ENCODE data around the gene FOXL2NB. TPM values are rescaled to one million over a fixed set of nuclear protein-coding genes. Genes with fewer than 3 reads are reported as not detected.
A peak's percentile ranks its signal among the peaks of the same experiment; 100 is the strongest.

Gene FOXL2NB
- 1 to 10 TPM in 6 of 9 donors, under 1 TPM in 3; under 0.01 to 9.6 (median 2.9) TPM for total RNA-seq
- 1 to 10 TPM in 1 of 3 donors, under 1 TPM in 2; 0.20 to 1.6 (median 0.62) TPM for polyA plus RNA-seq
- long read RNA-seq, donor 1: 0 reads
- long read RNA-seq, donor 2: 0 reads
- long read RNA-seq, donor 3: 0 reads
- long read RNA-seq, donor 4: 0 reads
- long read RNA-seq, donor 5, partial matches to known transcripts: 0 of 3 reads
- long read RNA-seq, donor 5, other reads (novel, unspliced or antisense): 2 of 3 reads
- long read RNA-seq, donor 6: 0 reads
- long read RNA-seq, donor 7: 0 reads
- long read RNA-seq, donor 8, partial matches to known transcripts: 0 of 1 reads
- long read RNA-seq, donor 8, other reads (novel, unspliced or antisense): 0 of 1 reads
- long read RNA-seq, donor 9: 0 reads
- long read RNA-seq, donor 10: 0 reads

DNA sequence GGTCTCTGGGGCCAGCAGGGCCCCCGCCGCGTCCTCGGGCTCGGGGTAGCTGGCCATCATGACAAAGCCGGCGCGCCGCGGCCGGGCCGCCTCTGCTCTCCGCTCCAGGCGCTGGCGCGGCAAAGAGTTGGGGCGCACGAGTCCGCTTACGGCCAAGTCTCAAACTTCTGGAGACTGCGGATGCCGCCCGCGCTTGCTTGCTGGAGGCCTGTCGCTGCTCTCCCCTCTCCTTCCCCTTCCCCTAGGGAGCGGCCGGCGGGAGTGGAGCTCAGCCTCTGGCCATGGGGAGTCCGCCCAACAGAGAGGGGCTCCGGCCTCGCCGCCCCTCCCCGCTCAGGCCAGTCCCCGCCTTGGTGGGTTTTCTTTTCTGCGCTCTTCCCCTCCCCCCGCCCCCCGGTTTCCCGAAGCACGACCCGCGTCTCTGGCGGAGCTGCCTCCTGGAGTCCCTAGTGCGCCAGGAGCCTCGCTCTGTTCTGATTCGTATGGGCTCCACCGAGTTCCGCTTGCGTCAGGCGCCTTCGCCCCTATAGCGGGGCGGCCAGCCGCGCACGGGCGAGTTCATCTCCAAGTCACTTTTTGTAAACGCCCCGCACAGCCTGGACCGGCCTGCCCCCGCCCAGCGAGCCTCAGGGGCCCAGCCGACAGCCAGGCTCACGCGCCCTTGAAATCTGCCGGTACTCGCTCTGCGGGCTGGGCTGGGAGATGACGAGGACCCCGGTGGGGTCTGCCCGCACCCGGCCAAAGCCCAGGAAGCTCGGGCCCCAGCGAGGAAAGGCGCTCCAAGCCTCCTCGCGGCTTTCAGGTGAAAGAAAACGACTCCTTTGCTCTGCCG lies at the start of gene FOXL2NB, which contains the start of gene FOXL2:
Gene FOXL2NB, plus strand, starts transcription at position 555 of the 832 bp plus-strand sequence. Its CDS starts 148 bp downstream, at position 703.
Gene FOXL2, minus strand, starts transcription at position 475 of the 832 bp plus-strand sequence. Its CDS starts 415 bp downstream, at position 60.
- H3K27ac ChIP-seq: peak within 1 kb of the TSS in 3 of 5 donors; percentile 6 to 74 (median 68)
- peak; percentile 55 to 77 (median 75) for DNase-seq
- H3K4me3 ChIP-seq: peak within 1 kb of the TSS in 2 of 4 donors; percentile 19 to 64
- H3K27me3 ChIP-seq: peaks cover 66% of the 10 kb centered on the region
- H3K36me3 ChIP-seq (replicated peaks in 1 of 2): no peaks in the 10 kb centered on the region
- TF ChIP-seq CTCF (IDR thresholded peaks at IDR 0.05): no peak
- peak in 1 of 2 donors; percentile 61 for TF ChIP-seq POLR2A (IDR thresholded peaks at IDR 0.05)
- intact Hi-C loops (cut with DNase I): no loop called here
- WGBS, 4 donors: 1 to 3% (median 1%) methylated on average over 36 to 77 of the region's 78 CpGs
- no peaks in the 10 kb centered on the region for H3K9me3 ChIP-seq (replicated peaks in 1 of 3)
- peaks cover 30 to 37% of the 10 kb centered on the region in 2 donors for H3K4me1 ChIP-seq (replicated peaks in 1 of 2)

DNA sequence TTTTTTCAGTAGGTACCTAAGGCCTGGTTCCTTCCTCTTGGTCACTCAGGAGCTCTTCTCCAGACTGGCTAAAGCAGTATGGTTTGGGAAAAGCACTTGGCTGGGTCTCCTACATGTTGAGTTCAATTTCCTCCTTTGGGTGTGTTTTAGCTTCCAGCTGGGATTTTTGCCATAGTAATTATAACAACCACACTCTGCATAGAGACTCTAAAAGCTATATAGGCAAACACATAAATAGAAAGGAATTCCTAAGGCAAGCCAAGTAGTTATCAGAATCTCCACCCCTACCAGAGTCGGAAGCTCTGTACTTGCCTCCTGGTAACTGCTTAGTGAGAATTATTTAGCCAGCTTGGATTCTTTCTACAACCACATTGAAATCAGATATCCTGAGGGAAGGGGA lies 48.7 kb upstream of the FOXL2NB start:
- no peak for TF ChIP-seq POLR2A (IDR thresholded peaks at IDR 0.05)
- TF ChIP-seq CTCF (IDR thresholded peaks at IDR 0.05): no peak
- Histone ChIP-seq H3K27me3 (no peaks in the 10 kb centered on the region), H3K4me1 (replicated peaks in 1 of 2) (no peaks in the 10 kb centered on the region), H3K9me3 (replicated peaks in 1 of 3) (no peaks in the 10 kb centered on the region), H3K36me3 (replicated peaks in 1 of 2) (no peaks in the 10 kb centered on the region), H3K4me3 (no peak overlapping the region), H3K27ac (no peak overlapping the region)
- intact Hi-C loops (cut with DNase I): no loop called here
- no peak for DNase-seq
- WGBS, 4 donors: 56 to 65% (median 61%) methylated on average over 1 of the region's 1 CpG

GRCh38 chr3:138898708-138899107 lies 48.3 kb upstream of the FOXL2NB start:
- H3K4me1 ChIP-seq (replicated peaks in 1 of 2): no peaks in the 10 kb centered on the region
- no peak for TF ChIP-seq CTCF (IDR thresholded peaks at IDR 0.05)
- TF ChIP-seq POLR2A (IDR thresholded peaks at IDR 0.05): no peak

GRCh38 chr3:138899351-138899991 lies 47.5 kb upstream of the FOXL2NB start:
- TF ChIP-seq POLR2A (IDR thresholded peaks at IDR 0.05) (no peak), CTCF (IDR thresholded peaks at IDR 0.05) (no peak)
- no peaks in the 10 kb centered on the region for H3K27me3 ChIP-seq
- H3K9me3 ChIP-seq (replicated peaks in 1 of 3): no peaks in the 10 kb centered on the region
- WGBS, 4 donors: 74 to 91% (median 84%) methylated on average over 4 to 5 of the region's 5 CpGs
- intact Hi-C loops (cut with DNase I): no loop called here
- DNase-seq: no peak
- H3K4me1 ChIP-seq (replicated peaks in 1 of 2): no peaks in the 10 kb centered on the region
- H3K36me3 ChIP-seq (replicated peaks in 1 of 2): no peaks in the 10 kb centered on the region
- no peak overlapping the region for H3K4me3 ChIP-seq
- no peak overlapping the region for H3K27ac ChIP-seq

More at GRCh38 chr3:138898708-138899107, 48.3 kb upstream of the FOXL2NB start:
- intact Hi-C loops (cut with DNase I): no loop called here
- no peak overlapping the region for H3K4me3 ChIP-seq
- no peaks in the 10 kb centered on the region for H3K27me3 ChIP-seq
- no peak for DNase-seq
- H3K9me3 ChIP-seq (replicated peaks in 1 of 3): no peaks in the 10 kb centered on the region
- H3K27ac ChIP-seq: no peak overlapping the region
- no peaks in the 10 kb centered on the region for H3K36me3 ChIP-seq (replicated peaks in 1 of 2)

All from adrenal gland (tissue), 19 donors.